ENCODE results near the gene GPR25.

GPR25 gene, protein sequence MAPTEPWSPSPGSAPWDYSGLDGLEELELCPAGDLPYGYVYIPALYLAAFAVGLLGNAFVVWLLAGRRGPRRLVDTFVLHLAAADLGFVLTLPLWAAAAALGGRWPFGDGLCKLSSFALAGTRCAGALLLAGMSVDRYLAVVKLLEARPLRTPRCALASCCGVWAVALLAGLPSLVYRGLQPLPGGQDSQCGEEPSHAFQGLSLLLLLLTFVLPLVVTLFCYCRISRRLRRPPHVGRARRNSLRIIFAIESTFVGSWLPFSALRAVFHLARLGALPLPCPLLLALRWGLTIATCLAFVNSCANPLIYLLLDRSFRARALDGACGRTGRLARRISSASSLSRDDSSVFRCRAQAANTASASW

DNA sequence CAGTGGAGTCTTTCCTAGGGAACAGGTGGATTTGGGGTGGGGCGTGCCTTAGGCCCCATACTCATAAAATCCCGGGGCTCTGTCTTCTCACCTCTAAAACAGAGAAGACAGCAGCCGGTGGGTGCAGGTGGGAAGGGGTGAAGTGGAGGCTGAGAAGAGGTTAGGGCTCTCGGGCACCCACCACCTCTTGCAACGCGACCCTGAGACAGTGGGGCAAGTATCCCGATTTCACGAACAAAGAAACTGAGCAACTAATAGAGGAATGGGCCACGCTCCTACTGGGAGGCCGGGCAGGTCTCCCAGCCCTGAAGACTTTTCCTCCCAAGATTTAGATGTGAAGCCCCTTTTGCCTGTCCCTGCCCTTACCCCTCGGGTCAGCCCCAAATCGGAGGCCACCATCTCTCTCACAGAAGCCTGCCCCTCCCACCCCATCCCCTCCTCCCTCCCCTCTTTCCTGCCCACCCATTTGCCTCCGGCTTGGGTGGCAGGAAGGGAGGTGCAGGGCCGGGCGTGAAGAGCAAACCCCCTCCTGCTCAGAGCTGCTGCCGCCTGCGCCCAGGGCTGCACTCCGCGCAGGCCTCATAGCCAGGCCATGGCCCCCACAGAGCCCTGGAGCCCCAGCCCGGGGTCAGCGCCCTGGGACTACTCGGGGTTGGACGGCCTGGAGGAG, at the start of gene GPR25:
TSS of gene GPR25 (plus strand) at position 536 of the 670 bp plus-strand sequence. CDS start at position 593, 57 bp downstream.
- no peak for DNase-seq (ENCODE audit: low spot score)
- no peak for FAIRE-seq

DNA sequence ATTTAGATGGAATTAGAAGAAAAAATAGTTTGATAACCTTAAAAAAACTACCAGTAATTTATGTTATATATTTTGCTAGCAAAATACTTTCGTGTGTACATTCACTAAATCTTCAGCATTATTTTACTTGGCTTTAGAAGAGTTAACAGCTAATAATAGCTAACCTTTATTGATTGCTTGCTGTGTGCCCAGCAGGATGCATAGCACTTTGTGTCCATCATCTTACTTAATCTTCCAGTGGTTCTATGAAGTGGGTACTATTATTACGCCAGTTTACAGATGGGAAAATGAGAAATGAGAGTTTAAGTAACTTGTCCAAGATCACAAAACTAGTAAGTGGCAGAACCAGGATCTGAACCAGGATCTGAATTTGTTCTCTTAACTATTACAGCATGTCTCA, 41.7 kb upstream of the GPR25 start:
- FAIRE-seq (no peak), DNase-seq (ENCODE audit: low spot score) (no peak)

DNA sequence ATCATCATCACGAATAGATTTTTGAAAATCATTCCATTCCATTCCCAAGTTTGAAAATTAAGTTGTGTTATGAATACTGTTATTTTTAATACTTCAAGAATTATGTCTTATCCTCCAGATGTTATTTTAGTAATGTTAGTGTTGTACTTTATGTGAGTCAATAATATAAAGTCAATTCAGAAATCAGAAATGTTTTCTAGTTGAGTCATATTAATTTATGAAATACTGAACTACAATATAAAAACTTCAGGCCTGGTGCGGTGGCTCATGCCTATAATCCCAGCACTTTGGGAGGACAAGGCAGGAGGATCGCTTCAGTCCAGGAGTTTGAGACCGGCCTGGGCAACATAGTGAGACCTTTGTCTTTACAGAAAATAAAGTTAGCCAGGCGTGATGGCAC, 38.4 kb upstream of the GPR25 start:
- DNase-seq (ENCODE audit: low spot score): no peak
- FAIRE-seq: no peak

DNA sequence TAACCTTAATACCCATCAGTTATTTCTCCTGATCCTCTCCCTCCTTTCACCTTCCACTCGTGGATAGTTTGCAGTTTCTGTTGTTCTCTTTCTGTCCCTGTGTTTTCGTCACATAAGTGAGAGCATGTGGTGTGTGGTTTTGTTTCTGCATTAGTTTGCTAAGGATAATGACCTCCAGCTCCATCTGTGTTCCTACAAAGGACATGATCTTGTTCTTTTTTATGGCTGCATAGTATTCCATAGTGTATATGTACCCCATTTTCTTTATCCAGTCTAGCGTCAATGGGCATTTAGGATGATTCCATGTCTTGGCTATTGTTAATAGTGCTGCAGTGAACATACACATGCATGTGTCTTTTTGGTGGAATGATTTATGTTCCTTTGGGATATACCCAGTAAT, 36.6 kb upstream of the GPR25 start:
- FAIRE-seq: no peak

DNA sequence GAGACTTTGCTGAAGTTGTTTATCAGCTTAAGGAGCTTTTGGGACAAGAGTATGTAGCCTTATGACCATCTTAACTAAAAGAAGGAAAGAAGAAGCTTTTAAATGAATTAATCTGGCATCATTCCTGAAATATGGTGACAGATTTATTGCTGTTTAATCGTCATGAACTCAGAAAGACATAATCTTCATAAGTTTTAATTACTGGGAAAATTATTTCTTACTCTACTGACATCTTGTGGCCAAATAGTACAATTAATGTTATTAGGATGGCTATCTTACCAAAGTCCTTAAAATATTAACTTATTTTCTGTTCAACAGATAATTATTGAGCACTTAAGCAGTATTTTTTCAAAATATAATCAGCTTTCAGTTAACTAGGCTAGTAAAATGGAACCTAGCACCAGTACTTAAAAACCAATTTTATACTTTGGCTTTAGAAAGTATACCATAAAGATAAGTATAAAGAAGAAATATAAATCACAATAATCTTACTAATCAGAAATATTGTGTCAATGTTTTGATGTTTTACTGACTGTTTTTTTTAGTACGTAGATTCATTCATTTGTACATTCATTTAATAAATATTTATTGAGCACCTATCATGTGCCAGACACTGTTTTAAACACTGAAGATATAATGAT, 34.7 kb upstream of the GPR25 start:
- peak; percentile 14 for DNase-seq (ENCODE audit: low spot score)
- FAIRE-seq: peak; percentile 55

More for the DNA sequence above, 36.6 kb upstream of the GPR25 start:
- DNase-seq (ENCODE audit: low spot score): no peak

DNA sequence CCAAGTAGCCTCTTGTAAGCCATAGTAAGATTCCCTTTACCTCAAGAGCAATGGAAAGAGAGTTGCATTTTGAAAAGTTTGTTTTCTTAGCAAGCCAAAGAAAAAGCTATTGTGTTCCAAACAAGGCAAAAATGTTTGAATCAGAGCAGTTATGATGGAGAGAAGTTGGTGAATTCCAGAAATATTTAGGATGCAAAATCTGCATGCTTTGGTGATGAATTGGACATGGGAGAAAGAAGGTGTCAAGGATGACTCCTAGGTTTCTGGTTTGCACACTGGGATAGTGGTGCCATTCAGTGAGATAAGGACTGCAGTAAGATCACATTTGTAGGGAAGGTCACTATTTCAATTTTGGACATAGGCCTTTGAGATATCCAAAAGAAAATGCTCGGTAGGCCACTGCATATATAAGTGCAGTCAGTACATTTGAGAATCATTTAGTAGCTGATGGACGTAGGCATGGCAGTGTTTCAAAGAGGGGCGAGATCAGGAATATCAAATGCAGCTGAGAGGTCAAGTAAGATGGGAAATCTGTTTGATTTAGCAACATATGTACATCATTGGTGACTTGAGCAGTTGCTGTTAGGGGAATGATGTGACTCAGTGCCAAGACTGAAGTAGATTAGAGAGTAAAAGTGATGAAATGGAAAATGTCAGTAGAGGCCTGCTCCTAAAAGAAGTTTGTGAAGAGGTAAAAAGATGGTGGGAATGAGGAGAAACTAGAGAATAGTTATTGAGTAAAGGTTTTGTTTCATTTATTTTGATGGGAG, 33.9 kb upstream of the GPR25 start:
- FAIRE-seq (no peak), DNase-seq (ENCODE audit: low spot score) (no peak)

DNA sequence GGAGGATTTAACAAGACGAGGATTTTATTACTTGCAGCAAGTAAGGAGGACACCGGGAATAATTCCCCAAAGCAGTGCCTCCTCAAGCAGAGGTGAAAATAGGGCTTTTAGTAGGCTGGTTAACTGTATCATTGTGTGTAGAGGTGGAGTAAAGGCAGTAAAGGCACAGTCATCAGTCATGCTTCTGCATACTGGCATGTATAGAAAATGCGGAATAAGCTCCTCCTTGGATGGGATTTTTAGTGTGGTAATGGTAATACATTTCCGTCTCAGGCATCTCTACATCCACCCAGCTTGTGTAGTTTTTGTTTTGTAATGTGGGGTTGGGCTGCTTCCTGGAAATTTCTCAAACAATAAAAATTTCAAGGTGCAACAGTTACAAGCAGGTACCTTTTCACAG, 27.4 kb upstream of the GPR25 start:
- no peak for FAIRE-seq
- no peak for DNase-seq (ENCODE audit: low spot score)

DNA sequence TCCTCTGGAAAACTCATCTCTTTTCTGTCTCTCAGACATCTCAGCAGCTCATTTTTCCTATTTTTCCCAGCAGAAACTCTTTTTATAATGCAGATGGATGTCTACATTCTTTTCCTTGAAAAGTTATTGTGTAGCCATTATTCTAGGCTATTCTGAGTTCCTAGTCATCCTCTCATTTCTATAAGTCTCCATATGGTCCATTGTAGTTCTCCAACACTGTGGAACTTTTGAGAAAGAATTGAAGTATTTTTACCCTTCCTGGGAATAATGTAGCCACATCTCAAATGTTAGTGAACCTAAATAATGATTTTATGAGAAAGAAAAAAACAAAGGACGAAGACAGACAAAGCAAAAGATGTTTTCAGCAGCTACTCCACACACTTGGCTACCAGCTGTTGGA, 26.4 kb upstream of the GPR25 start:
- FAIRE-seq: no peak

DNA sequence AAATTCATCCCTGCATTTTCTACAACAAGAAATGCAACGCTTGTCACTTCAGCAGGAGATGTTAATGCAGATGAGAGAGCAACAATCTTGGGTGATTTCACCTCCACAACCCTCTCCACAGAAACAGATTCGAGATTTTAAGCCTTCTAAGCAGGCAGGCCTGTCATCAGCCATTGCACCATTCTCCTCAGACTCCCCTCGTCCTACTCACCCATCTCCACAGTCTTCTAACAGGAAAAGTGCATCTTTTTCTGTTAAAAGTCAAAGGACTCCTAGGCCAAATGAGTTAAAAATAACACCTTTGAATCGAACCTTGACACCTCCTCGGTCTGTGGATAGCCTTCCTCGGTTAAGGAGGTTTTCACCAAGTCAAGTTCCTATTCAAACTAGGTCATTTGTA, 23.4 kb upstream of the GPR25 start:
- FAIRE-seq: no peak
- DNase-seq (ENCODE audit: low spot score): no peak

More for the DNA sequence above, 26.4 kb upstream of the GPR25 start:
- DNase-seq (ENCODE audit: low spot score): no peak

DNA sequence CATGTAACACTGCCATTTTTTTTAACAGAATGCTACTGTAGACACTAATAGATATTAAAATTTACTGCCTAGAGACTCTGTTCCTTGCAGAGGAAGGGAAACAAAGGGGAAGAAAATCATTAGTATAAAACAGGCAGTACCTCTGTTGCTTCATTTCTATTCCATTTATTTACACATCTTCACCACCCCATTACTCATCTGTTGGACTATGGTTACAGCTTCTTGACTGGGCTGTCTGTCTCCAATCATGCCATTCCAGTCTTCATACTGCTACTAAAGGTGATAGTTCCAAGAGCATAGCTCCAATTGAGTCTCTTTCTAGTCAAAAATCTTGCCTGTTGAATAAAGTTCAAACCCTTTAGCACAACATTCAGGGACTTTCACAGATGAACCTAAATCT, 22.2 kb upstream of the GPR25 start:
- no peak for DNase-seq (ENCODE audit: low spot score)
- no peak for FAIRE-seq

DNA sequence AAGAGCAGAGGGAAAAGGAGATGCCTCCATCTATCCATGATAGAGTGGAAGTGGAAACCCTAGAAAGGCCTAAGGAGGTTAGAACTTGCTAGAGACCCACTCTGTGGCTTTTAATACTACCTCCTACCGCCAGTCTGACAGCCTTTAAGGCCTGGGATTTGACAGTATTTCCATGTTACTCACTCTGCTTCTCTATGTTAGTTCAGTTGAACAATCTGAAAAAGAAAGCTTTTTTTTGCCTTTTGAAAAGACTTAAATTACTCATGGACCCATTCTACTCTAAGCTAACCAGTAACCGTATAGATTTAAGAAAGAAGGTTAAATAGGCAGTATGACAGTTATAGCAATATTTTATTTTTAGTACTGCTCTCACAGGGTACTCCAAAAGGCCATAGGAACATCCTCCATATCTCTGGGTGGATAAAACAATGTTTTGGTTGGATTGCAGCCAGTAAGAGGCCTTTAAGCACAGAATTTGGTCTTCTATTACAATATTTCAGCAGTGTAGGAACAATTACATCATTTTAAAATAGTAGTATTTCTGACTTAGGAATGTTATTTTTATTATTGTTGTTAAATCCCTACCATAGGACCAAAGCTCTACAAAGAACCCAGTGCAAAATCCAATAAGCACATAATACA, 15.9 kb upstream of the GPR25 start:
- FAIRE-seq: no peak
- DNase-seq (ENCODE audit: low spot score): no peak

DNA sequence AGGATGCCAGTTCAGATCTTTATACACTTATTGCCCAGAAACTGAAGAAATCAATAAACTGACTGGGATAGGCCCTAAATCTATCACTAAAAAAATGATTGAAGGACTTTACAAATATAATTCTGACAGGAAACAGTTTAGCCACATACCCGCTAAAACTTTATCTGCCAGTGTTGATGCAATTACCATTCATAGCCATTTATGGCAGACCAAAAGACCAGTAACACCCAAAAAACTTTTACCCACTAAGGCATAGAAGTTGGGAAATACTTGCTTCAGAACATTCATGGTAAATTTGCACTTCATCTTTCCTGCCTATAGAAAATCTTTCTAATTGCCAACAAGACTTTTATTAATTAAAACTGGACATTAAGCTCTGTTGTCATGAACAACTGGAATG, 15.0 kb upstream of the GPR25 start:
- DNase-seq (ENCODE audit: low spot score) (no peak), FAIRE-seq (no peak)

DNA sequence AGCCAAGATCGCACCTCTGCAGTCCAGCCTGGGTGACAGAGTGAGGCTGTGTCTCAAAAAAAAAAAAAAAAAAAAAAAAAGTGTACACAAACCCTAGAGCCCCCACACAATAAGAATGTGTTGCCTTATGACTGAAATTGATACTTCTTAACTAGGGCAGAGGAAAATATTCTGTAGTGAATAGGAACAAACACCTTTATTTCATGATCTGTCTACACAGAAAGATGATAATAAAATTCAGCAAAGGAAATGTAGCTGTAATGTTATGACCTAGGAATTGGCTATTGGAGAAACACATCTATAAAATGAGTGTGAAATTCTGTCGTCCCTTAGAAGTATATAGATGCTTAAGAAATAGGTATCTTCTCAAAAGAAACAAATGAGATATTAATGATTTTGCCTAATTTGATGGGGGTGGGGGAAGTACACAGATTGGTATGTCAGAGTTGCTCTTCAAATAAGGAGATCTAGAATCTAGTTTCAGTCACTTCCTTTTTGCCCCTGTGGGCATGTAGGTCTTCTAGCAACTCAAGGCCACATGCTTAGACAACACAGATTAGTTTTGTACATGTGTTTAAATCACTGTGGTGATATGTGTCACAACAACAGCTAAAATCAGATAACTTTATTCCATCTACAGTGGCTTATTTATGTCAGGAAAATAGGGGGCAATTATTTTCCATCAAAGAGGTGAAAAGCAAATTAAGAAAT, 10.7 kb upstream of the GPR25 start:
- DNase-seq (ENCODE audit: low spot score) (no peak), FAIRE-seq (no peak)

DNA sequence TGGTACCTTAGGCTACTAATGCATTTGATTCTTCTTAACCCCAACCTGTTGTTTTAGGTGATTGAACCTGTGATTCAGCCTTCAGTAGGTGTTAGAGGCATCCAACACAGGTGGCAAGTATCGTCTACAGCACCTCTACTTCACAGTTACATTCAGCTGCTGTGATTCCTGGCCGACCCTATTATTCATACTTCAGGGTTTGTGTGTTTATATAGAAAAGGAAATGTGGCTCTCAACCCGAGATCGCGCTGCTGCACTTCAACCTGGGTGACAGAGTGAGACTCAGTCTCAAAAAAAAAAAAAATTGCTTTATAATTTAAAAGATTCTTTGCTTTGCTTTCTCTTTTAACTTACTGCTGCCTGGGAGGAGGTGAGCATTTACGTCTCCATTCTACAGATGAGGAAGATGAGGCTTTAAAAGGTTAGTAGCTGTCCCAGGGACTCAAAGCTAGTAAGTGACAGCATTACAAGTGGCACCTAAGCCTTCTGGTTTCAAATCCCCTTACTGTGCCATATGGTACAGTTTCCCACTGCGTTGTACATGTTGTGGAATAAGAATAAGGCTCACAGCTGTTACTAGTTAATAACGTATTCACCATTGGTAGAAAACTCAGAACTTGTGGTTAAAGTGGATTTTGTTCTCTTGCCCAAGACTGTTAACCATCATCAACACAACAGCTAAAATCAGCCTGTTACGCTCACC, 9.9 kb upstream of the GPR25 start:
- no peak for DNase-seq (ENCODE audit: low spot score)
- no peak for FAIRE-seq

DNA sequence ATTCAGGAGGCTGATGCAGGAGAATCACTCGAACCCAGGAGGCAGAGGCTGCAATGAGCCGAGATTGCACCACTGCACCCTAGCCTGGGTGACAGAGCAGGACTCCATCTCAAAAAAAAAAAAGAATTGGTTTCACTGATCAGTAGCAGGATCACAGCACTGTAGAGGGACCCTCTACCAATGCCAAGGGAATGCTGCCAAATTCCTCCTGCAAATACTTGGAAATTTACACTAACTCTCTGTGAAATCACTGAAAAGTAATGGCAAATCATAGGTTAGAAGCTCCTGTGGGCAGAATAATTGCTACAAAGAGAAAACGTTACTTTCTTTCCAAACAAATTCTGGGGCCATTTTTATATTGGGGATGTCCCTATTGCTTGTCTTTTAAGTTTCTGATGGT, 6.7 kb upstream of the GPR25 start:
- DNase-seq (ENCODE audit: low spot score): no peak
- FAIRE-seq: no peak

DNA sequence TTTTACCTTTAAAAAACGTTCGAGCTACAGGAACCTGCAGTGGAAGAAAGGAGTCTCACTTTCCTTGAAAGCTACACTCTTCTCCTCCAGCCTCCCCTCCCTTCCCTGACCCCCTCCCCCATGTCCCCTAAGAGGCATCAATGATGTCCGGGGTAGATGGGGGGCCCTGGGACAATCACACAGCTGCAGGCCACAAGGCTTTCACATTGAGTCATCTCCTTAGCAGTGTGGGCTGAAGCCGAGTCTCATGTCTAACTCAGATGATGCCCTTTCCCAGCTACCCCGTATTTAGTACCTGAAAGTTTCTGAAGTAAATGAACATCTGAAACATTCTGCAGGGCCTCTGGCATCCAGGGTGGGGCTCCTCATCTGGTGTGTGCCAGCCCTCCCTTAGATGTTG, 6.3 kb upstream of the GPR25 start:
- no peak for DNase-seq (ENCODE audit: low spot score)
- FAIRE-seq: no peak

DNA sequence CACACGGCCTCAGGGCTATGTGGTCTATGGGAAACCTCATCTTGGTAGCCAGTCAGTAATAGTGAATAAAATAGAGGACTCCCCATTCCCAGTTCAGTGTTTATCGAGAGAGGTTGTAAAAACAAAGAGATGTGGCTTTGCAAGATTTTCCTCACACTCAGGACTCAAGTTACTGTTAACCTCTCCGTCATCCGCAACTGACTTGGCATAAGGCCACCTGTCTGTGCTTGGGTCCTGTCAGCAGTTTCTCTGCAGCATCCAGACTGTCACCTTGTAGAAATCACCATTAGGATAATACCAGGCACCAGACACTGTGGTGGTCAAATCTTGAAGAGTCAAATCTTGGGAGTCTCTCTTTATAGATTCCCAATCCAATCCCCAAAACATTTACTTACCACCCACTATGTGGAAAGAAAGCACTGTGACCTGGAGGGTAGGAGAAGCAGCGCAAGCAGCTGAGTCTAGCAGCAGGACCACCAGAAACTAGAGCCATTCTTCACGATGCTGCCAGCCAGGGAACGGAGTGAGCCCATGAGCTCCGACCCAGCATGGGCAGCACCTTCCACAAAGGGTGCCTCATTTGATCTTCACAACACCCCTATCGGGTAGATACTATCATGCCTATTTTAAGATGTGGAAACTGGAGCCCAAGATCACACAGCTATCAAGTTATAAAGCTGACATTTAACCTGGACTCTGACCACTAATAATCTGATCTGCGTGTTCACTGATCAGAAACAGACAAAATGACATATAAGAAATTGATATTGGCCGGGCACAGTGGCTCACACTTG, 5.6 kb upstream of the GPR25 start:
- DNase-seq (ENCODE audit: low spot score) (no peak), FAIRE-seq (no peak)

DNA sequence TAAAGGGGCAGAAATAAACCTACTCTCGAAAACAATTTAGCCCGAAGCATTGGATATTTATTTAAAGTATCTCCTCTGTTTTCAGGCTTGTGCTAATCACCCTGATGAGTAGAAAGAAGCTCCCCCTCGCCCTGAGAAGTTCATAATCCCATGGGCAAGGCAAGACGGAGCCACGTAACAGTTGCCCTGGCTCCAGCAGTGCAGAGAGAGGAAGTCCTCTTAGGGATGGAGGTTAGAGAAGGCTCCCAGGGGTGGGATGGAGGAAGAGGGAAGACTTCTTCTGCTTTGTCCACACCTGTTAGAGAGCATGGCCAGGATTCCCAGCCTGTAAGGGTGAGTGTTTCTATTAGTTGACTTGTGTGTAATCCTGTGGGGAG, 3.4 kb upstream of the GPR25 start:
- FAIRE-seq: no peak
- no peak for DNase-seq (ENCODE audit: low spot score)

DNA sequence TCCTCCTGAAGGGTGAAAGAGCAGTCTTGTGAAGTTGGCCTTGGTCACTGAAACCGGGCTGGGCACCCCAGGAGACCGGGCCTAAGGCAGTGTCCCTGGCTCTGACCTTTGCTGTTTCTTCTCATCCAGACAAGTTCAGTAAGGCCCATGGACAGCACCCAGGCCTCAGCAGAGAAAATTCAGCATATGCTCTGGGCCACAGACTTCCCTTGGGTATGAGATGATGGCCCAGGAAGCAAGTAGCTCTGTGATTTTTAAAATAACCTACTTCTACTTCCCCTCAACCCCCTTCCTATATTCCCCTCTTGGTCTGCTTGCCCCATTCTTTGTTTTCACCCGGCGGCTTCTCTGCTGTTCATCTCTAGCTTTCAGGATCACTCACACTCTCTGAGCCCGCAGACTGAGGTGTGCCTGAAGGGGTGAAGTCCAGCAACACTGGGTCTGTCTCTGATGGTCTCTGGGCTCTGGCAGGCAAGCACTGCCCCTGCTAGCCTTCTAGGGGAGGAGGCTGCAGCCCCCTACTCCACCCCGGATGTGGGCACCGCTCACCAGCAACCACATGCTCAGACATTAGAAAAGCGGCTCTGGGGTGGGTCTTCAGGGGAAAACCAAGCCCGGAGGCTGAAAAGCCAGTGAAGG, 2.9 kb upstream of the GPR25 start:
- no peak for FAIRE-seq
- DNase-seq (ENCODE audit: low spot score): no peak

Data from RCC 7860 (cell line).